IMR-90 (cell line): ENCODE data around the gene SLC66A1.

Source experiments
- BHLHE40 ChIP-seq: fragments of 150-350 bp; IDR thresholded peaks from 2 replicates; pipeline ENCODE4 v1.6.1; 2016; ENCODE audit warnings: mild to moderate bottlenecking, low read depth, low read length
- CEBPB ChIP-seq: IDR thresholded peaks from 2 replicates; pipeline ENCODE4 v1.6.1; 2012; ENCODE audit warnings: low read depth, low read length, improper control_type of control experiment
- CTCF ChIP-seq: conservative IDR thresholded peaks from 2 replicates; pipeline ENCODE4 v1.5.1; 2012; ENCODE audit warnings: mild to moderate bottlenecking, low read depth, low read length, improper control_type of control experiment
- FOS ChIP-seq: fragments of 150-350 bp; IDR thresholded peaks from 2 replicates; pipeline ENCODE4 v1.6.1; 2016; ENCODE audit warnings: low read depth, low read length
- POLR2A ChIP-seq: IDR thresholded peaks from 2 replicates; pipeline ENCODE4 v1.6.1; 2012; ENCODE audit warnings: mild to moderate bottlenecking, low read depth, low read length
- RAD21 ChIP-seq: IDR thresholded peaks from 2 replicates; pipeline ENCODE4 v1.6.1; 2012; ENCODE audit warnings: low read length, improper control_type of control experiment
- RCOR1 ChIP-seq: IDR thresholded peaks from 2 replicates; pipeline ENCODE4 v1.6.1; 2012; ENCODE audit warnings: mild to moderate bottlenecking, low read length, improper control_type of control experiment; ENCODE audit not compliant: insufficient replicate concordance
- RFX5 ChIP-seq: IDR thresholded peaks from 2 replicates; pipeline ENCODE4 v1.8.0; 2012; ENCODE audit warnings: low read depth, mild to moderate bottlenecking, low read length, moderate library complexity

GRCh38 chr1:19311931-19312781, at the start of gene SLC66A1, which contains the start of gene AKR7A2:
- no peak for TF ChIP-seq CTCF
- TF ChIP-seq RAD21 = no peak
- TF ChIP-seq CEBPB = no peak
- TF ChIP-seq POLR2A = peak; percentile 81
- TF ChIP-seq BHLHE40 = no peak
- TF ChIP-seq RCOR1 = no peak
- peak; percentile 61 for TF ChIP-seq FOS
- no peak for TF ChIP-seq RFX5
